ENCODE results near the gene PPP2R3C.
"Not testable (repeated sequence)": the region's sequence is repeated elsewhere in the genome, so short reads cannot be mapped to it uniquely, and the experiment has no call there.

The PPP2R3C gene

GRCh38 chr14:35123388-35123703 lies 1.6 kb upstream of the PPP2R3C start:
- no peak for DNase-seq

- no peak for DNase-seq
Observed at GRCh38 chr14:35122696-35123387, 1.1 kb upstream of the PPP2R3C start.

- no peak for DNase-seq
Observed at GRCh38 chr14:35121026-35121886, 534 bp downstream of the PPP2R3C start.

GRCh38 chr14:35117112-35117511 lies 4.7 kb downstream of the PPP2R3C start:
- DNase-seq, result no peak

- no peak for DNase-seq
Observed at GRCh38 chr14:35116242-35116641, 5.5 kb downstream of the PPP2R3C start.

GRCh38 chr14:35114036-35114435 lies 7.8 kb downstream of the PPP2R3C start:
- no peak for DNase-seq

- no peak for DNase-seq
Observed at GRCh38 chr14:35113308-35113950, 8.4 kb downstream of the PPP2R3C start.

- no peak for DNase-seq
Observed at GRCh38 chr14:35112641-35113040, 9.1 kb downstream of the PPP2R3C start.

GRCh38 chr14:35107866-35108265 lies 13.9 kb downstream of the PPP2R3C start:
- DNase-seq, result no peak

- DNase-seq, result not testable (repeated sequence)
Observed at GRCh38 chr14:35094645-35095044, 27.1 kb downstream of the PPP2R3C start.

- DNase-seq, result no peak
Observed at GRCh38 chr14:35088514-35088913, 33.3 kb downstream of the PPP2R3C start.

GRCh38 chr14:35085441-35085840 lies 36.3 kb downstream of the PPP2R3C start:
- no peak for DNase-seq

- DNase-seq, result no peak
Observed at GRCh38 chr14:35083530-35084150, 38.1 kb downstream of the PPP2R3C start.

- no peak for DNase-seq
Observed at GRCh38 chr14:35079742-35080141, 42.0 kb downstream of the PPP2R3C start.

- DNase-seq, result no peak
Observed at GRCh38 chr14:35078082-35078481, 43.7 kb downstream of the PPP2R3C start.

- no peak for DNase-seq
Observed at GRCh38 chr14:35073486-35073885, 48.3 kb downstream of the PPP2R3C start.

- no peak for DNase-seq
Observed at GRCh38 chr14:35072226-35072625, 49.6 kb downstream of the PPP2R3C start.

- DNase-seq, result no peak
Observed at GRCh38 chr14:35068238-35069012, 53.4 kb downstream of the PPP2R3C start.

GRCh38 chr14:35065731-35066130 lies 56.1 kb downstream of the PPP2R3C start:
- DNase-seq, result not testable (repeated sequence)

GRCh38 chr14:35061113-35061791 lies 60.5 kb downstream of the PPP2R3C start:
- not testable (repeated sequence) for DNase-seq

GRCh38 chr14:35052637-35053036 lies 69.2 kb downstream of the PPP2R3C start:
- DNase-seq, result no peak

- DNase-seq, result no peak
Observed at GRCh38 chr14:35051796-35052195, 70.0 kb downstream of the PPP2R3C start.

All from eye (tissue), 1 donor.